Upper lobe of left lung (tissue), 6 donors: Measurements from ENCODE around the gene TIMM29. TPM values are rescaled to one million over a fixed set of nuclear protein-coding genes. Genes with fewer than 3 reads are reported as not detected.

Experiments
- ATAC-seq, 2 donors: fragments of 200-7000 bp; cut with Tn5 transposase; one replicate each; pipeline ENCODE4 v1.9.1; 2022; ENCODE audit warnings: mild to moderate bottlenecking in 2 of 2, moderate library complexity in 2 of 2; ENCODE audit not compliant: low FRiP score in 2 of 2
- DNase-seq, 2 donors: peaks; one replicate each; pipeline ENCODE4 v3.0.0-alpha.2; 2019 to 2020
- H3K27ac ChIP-seq, 4 donors: fragments of 200-600 bp; sonication (generic); one replicate each; pipeline ENCODE4 v1.5.1; 2016 to 2019
- H3K27me3 ChIP-seq, 4 donors: fragments of 200-600 bp; sonication (generic); one replicate each; pipeline ENCODE4 v1.5.1; 2017 to 2019
- H3K36me3 ChIP-seq, 4 donors: fragments of 200-600 bp; sonication (generic); one replicate each; pipeline ENCODE4 v1.5.1; 2016 to 2019
- H3K4me1 ChIP-seq, 4 donors: fragments of 200-600 bp; sonication (generic); one replicate each; pipeline ENCODE4 v1.5.1; 2018 to 2019
- H3K4me3 ChIP-seq, 4 donors: fragments of 200-600 bp; sonication (generic); one replicate each; pipeline ENCODE4 v1.5.1; 2017 to 2019; ENCODE audit warnings: mild to moderate bottlenecking in 2 of 4, moderate library complexity in 1 of 4
- H3K9me3 ChIP-seq, 4 donors: fragments of 200-600 bp; sonication (generic); one replicate each; pipeline ENCODE4 v1.5.1; 2018 to 2019
- CTCF ChIP-seq, 6 experiments: fragments of 450-650 bp in 4 of 6; fragments of 200-600 bp in 2 of 6; sonication (generic) in 2 of 6; IDR thresholded peaks; one replicate each; pipeline ENCODE4 v1.5.1; 2016 to 2019; ENCODE audit warnings: antibody characterized with exemption in 6 of 6
- EP300 ChIP-seq, 4 donors: sonication (generic); formaldehyde crosslinking; IDR thresholded peaks; one replicate each; pipeline ENCODE4 v1.5.1; 2017; ENCODE audit warnings: antibody characterized with exemption in 4 of 4, control low read depth in 2 of 4
- POLR2A ChIP-seq, 4 donors: fragments of 450-650 bp; IDR thresholded peaks; one replicate each; pipeline ENCODE4 v1.5.1; 2016 to 2017; ENCODE audit warnings: antibody characterized with exemption in 4 of 4, mild to moderate bottlenecking in 2 of 4
- POLR2AphosphoS5 ChIP-seq, 2 donors: sonication (generic); formaldehyde crosslinking; IDR thresholded peaks; one replicate each; pipeline ENCODE4 v1.5.1; 2017; ENCODE audit warnings: antibody characterized with exemption in 2 of 2
- WGBS, 2 donors: methylation state at CpG; one replicate each; pipeline ENCODE4 v1.1.5; 2017 to 2018; 5-methylcytosine and 5-hydroxymethylcytosine counted together
- total RNA-seq, 6 donors: library from RNA; depleted of rRNA in 4 of 6; stranded (reverse); fragments of >200 nt in 4 of 6; gene quantifications; one replicate each; pipeline versions ENCODE4 v1.1.0 to v1.2.1, GENCODE V29; 2016 to 2021
- donor health status: DM: no; HTN: no; CAD: no; lungs with moderate emphysema.
- donor health status: DM: no; HTN: yes; CAD: no; lungs with severe emphysema.

The TIMM29 gene
- total RNA-seq, 6 donors from 2014 or later: 20.2 to 46.1 (median 32.7) TPM

GRCh38 chr19:10966809-10967208 lies 38.2 kb downstream of the TIMM29 start:
- H3K27ac ChIP-seq: no peak overlapping the region
- no peak overlapping the region for H3K4me3 ChIP-seq
- no peaks in the 10 kb centered on the region for H3K27me3 ChIP-seq
- peaks cover 18 to 46% (median 37%) of the 10 kb centered on the region in 4 donors for H3K4me1 ChIP-seq
- no peaks in the 10 kb centered on the region for H3K36me3 ChIP-seq
- TF ChIP-seq POLR2AphosphoS5 (IDR thresholded peaks at IDR 0.05) (no peak), CTCF (IDR thresholded peaks at IDR 0.05) (no peak), POLR2A (IDR thresholded peaks at IDR 0.05) (no peak), EP300 (IDR thresholded peaks at IDR 0.05) (no peak)
- DNase-seq (no peak), ATAC-seq (no peak)
- 89% methylated on average over 8 of the region's 8 CpGs for WGBS, 2 donors
- no peaks in the 10 kb centered on the region for H3K9me3 ChIP-seq

- TF ChIP-seq CTCF (IDR thresholded peaks at IDR 0.05) (peak in 1 of 6 experiments; percentile 12), POLR2AphosphoS5 (IDR thresholded peaks at IDR 0.05) (no peak), POLR2A (IDR thresholded peaks at IDR 0.05) (no peak), EP300 (IDR thresholded peaks at IDR 0.05) (no peak)
- Histone ChIP-seq H3K4me1 (peaks cover 6 to 31% (median 20%) of the 10 kb centered on the region in 4 donors), H3K9me3 (no peaks in the 10 kb centered on the region), H3K4me3 (no peak overlapping the region), H3K36me3 (no peaks in the 10 kb centered on the region), H3K27ac (peak overlapping the region; percentile 10 to 32 (median 27)), H3K27me3 (no peaks in the 10 kb centered on the region)
- DNase-seq: peak in 1 of 2 donors; percentile 51
- peak in 1 of 2 donors; percentile 39 for ATAC-seq
- WGBS, 2 donors: 50 to 61% methylated on average over 10 of the region's 10 CpGs
Observed at GRCh38 chr19:10968527-10969135, 40.0 kb downstream of the TIMM29 start.

DNA sequence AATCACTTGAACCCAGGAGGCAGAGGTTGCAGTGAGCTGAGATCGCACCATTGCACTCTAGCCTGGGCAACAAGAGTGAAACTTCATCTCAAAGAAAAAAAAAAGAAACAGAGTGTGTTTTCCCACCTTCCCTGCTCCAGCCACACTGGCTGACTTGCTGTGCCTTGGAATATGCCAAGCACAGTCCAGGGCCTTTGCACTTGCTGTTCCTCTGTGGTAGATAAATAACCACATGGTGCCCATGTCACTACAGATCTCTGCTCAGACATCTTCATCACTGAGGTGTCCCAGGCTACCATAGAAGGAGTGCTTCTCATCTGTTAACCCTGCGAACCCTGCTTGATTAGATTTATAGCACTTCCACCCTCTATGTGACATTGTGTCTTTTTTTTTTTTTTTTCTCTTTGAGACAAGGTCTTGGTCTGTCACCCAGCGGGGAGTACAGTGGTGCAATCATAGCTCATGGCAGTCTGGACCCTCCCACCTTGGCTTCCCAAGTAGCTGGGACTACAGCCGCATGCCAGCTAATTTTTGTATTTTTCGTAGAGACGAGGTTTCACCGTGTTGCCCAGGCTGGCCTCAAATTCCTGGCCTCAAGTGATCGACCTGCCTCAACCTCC lies 42.6 kb downstream of the TIMM29 start:
- DNase-seq (no peak), ATAC-seq (no peak)
- 87 to 91% methylated on average over 8 of the region's 8 CpGs for WGBS, 2 donors
- Histone ChIP-seq H3K36me3 (no peaks in the 10 kb centered on the region), H3K27ac (peak overlapping the region in 1 of 4 donors; percentile 16), H3K4me1 (peaks cover 19 to 37% (median 24%) of the 10 kb centered on the region in 4 donors), H3K9me3 (no peaks in the 10 kb centered on the region), H3K4me3 (no peak overlapping the region), H3K27me3 (no peaks in the 10 kb centered on the region)
- TF ChIP-seq EP300 (IDR thresholded peaks at IDR 0.05): no peak

GRCh38 chr19:10975374-10976130 lies 46.9 kb downstream of the TIMM29 start:
- ATAC-seq (peak; percentile 34 to 65), DNase-seq (peak in 1 of 2 donors; percentile 29)
- H3K4me3 ChIP-seq: peak overlapping the region in 1 of 4 donors; percentile 25
- peak overlapping the region; percentile 64 to 76 (median 74) for H3K27ac ChIP-seq
- H3K9me3 ChIP-seq: no peaks in the 10 kb centered on the region
- H3K4me1 ChIP-seq: peaks cover 22 to 36% (median 27%) of the 10 kb centered on the region in 4 donors
- no peaks in the 10 kb centered on the region for H3K27me3 ChIP-seq
- no peaks in the 10 kb centered on the region for H3K36me3 ChIP-seq
- TF ChIP-seq EP300 (IDR thresholded peaks at IDR 0.05) (no peak), POLR2A (IDR thresholded peaks at IDR 0.05) (no peak), CTCF (IDR thresholded peaks at IDR 0.05) (no peak), POLR2AphosphoS5 (IDR thresholded peaks at IDR 0.05) (no peak)
- WGBS, 2 donors: 53 to 56% methylated on average over 17 to 18 of the region's 19 CpGs
